GM12874 (cell line): ENCODE measurements around the gene GABRB2.

ENCODE experiments used
- TF ChIP-seq, protein P1 (sequence below): IDR thresholded peaks from 2 replicates; pipeline ENCODE4 v1.5.1; 2011; ENCODE audit warnings: low read depth, mild to moderate bottlenecking, control low read depth, low read length, moderate library complexity; ENCODE audit not compliant: insufficient read depth

GABRB2 gene

DNA sequence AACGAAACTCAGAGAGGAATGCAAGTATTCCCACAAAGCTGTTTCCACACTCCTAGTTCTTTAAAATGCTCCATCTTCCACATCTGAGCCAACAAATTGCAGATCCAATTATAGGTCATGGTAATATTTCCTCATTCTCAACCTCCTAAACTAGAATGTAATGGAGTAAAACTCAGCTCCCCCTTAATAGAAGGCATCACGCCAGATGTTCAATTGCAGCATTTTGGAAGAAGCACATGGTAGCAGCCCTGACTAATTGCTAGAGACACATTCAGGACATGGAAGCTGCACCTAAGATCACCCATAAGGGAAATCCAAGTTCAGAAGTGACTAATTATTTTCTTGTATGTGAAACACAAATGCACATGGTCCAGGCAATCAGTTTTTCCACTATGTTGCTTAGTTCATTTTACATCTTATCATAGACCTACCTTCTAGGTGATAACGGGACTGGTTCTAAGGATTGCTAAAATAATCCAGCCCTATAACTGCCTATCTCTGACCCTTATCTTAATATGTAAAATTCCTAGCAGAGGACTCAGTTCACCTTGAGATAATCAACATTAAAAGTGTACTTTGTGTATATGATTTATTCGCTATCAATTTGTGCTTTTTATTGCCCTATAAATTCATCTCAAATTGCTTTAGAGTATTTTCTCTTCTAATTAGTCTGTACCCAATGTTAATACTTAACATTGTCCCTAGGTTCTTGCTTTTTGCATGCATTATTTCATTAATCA lies 75.1 kb downstream of the GABRB2 start:
- TF ChIP-seq, protein P1, sequence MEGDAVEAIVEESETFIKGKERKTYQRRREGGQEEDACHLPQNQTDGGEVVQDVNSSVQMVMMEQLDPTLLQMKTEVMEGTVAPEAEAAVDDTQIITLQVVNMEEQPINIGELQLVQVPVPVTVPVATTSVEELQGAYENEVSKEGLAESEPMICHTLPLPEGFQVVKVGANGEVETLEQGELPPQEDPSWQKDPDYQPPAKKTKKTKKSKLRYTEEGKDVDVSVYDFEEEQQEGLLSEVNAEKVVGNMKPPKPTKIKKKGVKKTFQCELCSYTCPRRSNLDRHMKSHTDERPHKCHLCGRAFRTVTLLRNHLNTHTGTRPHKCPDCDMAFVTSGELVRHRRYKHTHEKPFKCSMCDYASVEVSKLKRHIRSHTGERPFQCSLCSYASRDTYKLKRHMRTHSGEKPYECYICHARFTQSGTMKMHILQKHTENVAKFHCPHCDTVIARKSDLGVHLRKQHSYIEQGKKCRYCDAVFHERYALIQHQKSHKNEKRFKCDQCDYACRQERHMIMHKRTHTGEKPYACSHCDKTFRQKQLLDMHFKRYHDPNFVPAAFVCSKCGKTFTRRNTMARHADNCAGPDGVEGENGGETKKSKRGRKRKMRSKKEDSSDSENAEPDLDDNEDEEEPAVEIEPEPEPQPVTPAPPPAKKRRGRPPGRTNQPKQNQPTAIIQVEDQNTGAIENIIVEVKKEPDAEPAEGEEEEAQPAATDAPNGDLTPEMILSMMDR, result no peak

DNA sequence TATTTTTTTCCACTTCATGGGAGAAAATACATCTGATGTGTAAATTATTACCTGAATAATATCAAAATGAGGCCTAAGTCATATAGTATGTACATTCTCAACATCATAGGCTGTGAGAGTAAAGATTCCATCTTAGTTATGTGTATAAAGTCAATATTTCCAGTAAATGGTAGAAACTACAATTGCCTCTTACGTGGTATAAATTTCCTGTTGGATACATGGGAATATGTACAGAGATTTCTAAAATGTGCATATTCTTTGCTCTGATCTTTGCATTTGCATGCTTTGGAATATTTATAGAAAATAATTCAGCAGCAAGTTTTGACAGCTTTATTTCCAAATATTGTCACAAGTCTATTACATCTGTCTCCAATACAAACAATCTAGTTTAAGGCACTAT lies 78.8 kb downstream of the GABRB2 start:
- TF ChIP-seq, protein P1, result no peak

DNA sequence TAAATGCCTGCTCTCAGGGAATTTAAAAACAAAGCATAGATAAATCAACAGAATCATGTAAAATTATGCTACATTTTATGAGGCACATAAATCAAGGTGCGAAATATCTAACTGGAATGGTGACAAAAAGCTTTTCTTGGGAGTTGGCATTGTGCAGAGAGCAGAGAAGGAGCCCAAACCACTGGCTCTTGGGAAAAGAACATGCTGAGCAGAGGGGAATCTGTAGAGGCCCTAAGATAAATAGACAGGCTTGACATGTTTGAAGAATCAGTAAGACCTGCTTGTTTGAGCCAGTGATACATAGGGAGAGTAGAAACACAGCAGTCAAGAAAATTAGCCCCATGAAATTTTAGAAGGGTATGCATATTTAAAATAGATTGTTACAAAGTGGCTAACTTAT lies 85.8 kb downstream of the GABRB2 start:
- TF ChIP-seq, protein P1, result no peak

DNA sequence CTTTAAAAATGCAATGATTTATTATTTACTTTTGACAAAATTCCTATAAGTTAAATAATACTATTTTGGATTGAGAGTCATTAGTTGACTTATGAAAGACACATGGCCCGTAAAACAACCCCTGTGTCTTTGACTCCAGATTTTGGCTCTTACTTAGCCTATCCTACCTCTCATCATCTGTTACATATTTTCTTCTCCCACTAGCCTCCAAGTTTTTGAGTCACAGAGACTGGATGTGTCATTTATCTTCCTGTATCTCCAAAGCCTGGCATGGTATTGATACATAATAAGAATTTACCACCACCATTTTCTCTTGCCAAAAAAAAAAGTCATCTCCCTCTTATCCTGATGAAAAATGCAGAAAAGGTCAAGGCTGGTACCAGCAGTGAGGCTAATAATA lies 99.9 kb downstream of the GABRB2 start:
- TF ChIP-seq, protein P1, result no peak

DNA sequence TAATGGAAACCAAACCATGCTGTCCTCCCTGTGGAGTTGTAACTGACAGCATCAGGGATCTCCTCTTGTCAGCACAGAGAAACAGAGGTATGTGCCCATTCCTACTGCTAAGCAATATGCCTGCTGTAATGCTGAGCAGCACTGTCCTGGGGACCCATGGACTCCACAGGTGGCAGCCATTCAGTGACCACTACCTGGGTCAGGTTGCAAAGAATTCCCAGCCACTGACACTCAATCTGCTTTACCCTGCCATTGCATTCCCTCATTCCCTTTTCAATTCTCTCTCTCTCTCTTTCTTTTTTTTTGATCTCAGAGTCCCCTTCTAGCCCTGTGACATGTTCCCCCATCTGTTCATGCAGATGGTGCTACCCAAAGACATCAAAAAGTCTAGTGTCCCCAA lies 104.1 kb downstream of the GABRB2 start:
- TF ChIP-seq, protein P1, result no peak

DNA sequence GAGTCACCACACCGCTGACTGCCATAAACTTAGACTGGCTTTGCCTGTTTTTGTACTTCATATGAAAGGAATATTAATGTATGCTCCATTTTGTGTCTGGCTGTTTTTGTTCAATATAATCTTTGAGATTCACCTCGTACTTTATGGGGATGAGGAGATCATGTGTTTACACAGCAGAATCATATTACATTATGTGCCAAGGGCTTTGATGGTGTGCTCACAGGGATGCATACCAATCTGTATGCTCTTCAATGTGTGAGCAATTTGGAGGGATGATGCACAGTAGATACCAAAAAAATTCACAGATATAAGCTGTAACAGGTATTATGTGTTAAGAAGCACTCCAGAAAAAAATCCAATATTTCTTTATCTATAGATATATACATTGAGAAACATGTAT lies 113.7 kb downstream of the GABRB2 start:
- TF ChIP-seq, protein P1, result no peak

DNA sequence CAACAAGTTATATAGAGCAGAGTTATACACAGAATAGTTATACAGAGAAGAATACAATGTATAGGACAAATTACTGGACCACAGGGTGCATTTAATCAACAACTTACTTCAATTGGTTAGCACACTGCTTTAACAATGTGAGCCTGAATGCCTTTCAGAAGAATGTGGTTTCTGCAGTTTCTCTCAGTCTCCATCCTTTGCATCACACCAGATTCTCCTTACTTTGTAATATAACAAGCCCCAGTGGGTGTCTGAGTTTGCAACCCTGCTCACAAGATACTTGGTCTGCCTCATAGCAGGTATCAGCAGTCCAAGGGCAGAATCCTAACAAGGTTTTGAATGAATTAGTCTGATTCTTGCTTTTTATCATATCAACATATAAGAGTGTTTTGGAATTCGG lies 114.6 kb downstream of the GABRB2 start:
- TF ChIP-seq, protein P1, result no peak
